ENCODE measurements around the gene BMPR1A.

DNA sequence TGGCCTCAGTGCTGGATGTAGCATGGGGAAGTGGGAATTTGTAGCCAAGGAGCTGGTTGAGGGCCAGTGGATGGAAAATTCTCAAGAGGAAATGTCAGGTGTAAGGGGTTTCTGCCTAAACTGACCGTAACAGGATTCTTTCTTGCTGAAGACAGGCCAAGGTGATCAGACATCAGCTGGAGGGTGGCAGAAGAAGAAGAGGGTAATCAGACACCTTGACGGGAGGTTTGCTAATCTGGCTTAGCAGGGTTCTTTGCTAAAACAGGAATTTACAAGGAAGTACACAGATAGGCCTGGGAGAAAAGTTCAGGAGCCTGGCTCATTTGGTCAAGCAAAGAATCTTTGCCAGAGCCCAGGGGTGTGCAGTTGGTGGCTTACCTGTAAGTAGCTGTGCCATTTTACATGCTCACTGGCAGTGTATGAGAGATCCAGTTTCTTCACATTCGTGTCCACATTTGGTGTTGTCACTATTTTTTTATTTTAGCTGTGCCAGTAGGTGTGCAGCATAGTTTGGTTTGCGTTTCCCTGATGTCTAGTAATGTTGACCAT, 73.7 kb downstream of the BMPR1A start:
- TF ChIP-seq CTCF (IDR thresholded peaks at IDR 0.05) (no peak), POLR2A (IDR thresholded peaks at IDR 0.05) (no peak)

Data from body of pancreas (tissue), 4 donors.